AG10803 (cell line): ENCODE results near the gene LIN54.
"Not testable (repeated sequence)": the region's sequence is repeated elsewhere in the genome, so short reads cannot be mapped to it uniquely, and the experiment has no call there.

ENCODE experiments used
- DNase-seq: peaks from one replicate; pipeline ENCODE4 v3.0.0; 2010; ENCODE audit warnings: low read depth
- H3K4me3 ChIP-seq: 2 replicates; pipeline ENCODE4 v1.5.1; 2011; ENCODE audit warnings: mild to moderate bottlenecking, low read length, control low read depth
- TF ChIP-seq, protein P1 (sequence below): conservative IDR thresholded peaks from 2 replicates; pipeline ENCODE4 v1.5.1; 2011; ENCODE audit warnings: mild to moderate bottlenecking, low read length, control low read depth, inconsistent platforms

The LIN54 gene

GRCh38 chr4:83010522-83011318, at the start of gene LIN54:
Gene LIN54 (minus strand): TSS chr4:83010823. CDS start chr4:82984844, 25,979 bp downstream.
- DNase-seq, result peak; percentile 82
- TF ChIP-seq, protein P1, sequence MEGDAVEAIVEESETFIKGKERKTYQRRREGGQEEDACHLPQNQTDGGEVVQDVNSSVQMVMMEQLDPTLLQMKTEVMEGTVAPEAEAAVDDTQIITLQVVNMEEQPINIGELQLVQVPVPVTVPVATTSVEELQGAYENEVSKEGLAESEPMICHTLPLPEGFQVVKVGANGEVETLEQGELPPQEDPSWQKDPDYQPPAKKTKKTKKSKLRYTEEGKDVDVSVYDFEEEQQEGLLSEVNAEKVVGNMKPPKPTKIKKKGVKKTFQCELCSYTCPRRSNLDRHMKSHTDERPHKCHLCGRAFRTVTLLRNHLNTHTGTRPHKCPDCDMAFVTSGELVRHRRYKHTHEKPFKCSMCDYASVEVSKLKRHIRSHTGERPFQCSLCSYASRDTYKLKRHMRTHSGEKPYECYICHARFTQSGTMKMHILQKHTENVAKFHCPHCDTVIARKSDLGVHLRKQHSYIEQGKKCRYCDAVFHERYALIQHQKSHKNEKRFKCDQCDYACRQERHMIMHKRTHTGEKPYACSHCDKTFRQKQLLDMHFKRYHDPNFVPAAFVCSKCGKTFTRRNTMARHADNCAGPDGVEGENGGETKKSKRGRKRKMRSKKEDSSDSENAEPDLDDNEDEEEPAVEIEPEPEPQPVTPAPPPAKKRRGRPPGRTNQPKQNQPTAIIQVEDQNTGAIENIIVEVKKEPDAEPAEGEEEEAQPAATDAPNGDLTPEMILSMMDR, result no peak
- peak within 1 kb of the TSS; percentile 84 for H3K4me3 ChIP-seq

DNA sequence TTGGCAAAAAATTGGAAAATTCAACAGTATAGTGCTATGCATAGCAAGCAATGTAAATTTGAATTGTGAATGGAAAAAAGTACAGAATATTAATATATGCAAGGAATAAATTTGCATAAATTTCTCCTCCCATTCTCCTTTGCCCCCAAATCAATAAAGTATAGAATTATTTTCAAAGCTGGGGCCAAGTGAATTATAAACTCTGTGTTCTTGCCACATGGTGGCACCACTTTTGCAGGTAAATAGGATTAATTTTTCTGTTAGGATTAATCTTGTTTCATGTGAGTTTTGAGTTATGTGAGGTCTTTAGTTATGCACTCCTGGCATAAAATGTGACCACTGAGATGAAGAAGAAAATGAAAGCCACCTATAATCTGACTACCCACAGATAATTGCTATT, 44.3 kb upstream of the LIN54 start:
- H3K4me3 ChIP-seq, result no peak overlapping the region
- TF ChIP-seq, protein P1, result peak; percentile 44
- peak; percentile 38 for DNase-seq

- not testable (repeated sequence) for DNase-seq
Measured at GRCh38 chr4:83048781-83049180, 38.2 kb upstream of the LIN54 start.

DNA sequence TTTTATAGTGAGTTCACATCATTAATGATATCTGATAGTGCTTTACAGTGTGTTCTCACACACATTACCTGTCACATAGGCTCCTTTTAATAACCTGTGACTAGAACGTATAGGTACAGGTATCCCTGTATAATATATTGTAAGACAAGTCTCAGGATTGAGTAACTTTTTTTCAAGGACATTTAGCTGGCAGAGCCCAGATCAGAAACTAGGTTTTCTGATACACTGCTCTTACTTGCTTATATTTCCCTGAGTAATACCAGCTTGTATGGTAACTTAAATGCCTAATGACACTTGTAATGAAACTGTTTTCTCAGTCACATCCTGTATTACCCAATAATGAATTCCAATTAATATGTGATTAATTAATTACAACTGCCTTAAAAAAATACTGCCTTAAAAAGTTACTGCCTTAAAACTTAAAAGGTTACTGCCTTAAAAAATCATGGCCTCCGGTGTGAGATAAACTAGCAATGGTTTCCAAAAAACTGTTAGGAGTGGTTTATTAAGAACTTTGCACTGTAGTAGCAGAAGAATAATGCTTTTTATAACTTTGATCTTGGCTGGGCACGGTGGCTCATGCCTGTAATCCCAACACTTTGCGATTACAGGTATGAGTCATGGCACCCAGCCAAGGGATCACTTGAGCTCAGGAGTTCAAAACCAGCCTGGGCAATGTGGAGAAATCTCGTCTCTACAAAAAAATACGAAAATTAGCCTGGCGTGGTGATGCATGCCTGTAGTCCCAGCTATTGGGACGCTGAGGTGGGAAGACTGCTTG, 36.3 kb upstream of the LIN54 start:
- TF ChIP-seq, protein P1, result no peak
- no peak overlapping the region for H3K4me3 ChIP-seq
- DNase-seq, result no peak

More at GRCh38 chr4:83048781-83049180, 38.2 kb upstream of the LIN54 start:
- H3K4me3 ChIP-seq, result not testable (repeated sequence)

GRCh38 chr4:83043801-83044407, 33.3 kb upstream of the LIN54 start:
- TF ChIP-seq, protein P1, result no peak
- no peak overlapping the region for H3K4me3 ChIP-seq
- peak; percentile 64 for DNase-seq

- DNase-seq, H3K4me3 ChIP-seq: not testable (repeated sequence)
Measured at GRCh38 chr4:83043157-83043556, 32.5 kb upstream of the LIN54 start.

GRCh38 chr4:83040269-83040668, 29.6 kb upstream of the LIN54 start:
- no peak overlapping the region for H3K4me3 ChIP-seq
- DNase-seq, result no peak
- TF ChIP-seq, protein P1, result no peak
